IPS DF 6.9 (cell line): Measurements from ENCODE around the gene SLC26A1.
A peak's percentile ranks its signal among the peaks of the same experiment; 100 is the strongest.
"Not testable (repeated sequence)": the region's sequence is repeated elsewhere in the genome, so short reads cannot be mapped to it uniquely, and the experiment has no call there.

Source experiments
- DNase-seq: peaks from one replicate; pipeline ENCODE4 v3.0.0-alpha.2; 2013; ENCODE audit warnings: low read depth, low spot score
- H3K27ac ChIP-seq: one replicate; pipeline ENCODE4 v1.5.1; 2013; ENCODE audit warnings: low read length, control low read depth
- H3K27me3 ChIP-seq: 2 replicates; pipeline ENCODE4 v1.6.1; 2013; ENCODE audit warnings: mild to moderate bottlenecking, low read length; ENCODE audit not compliant: control insufficient read depth, insufficient read depth
- H3K36me3 ChIP-seq: 2 replicates; pipeline ENCODE4 v1.6.1; 2013; ENCODE audit warnings: low read length; ENCODE audit not compliant: control insufficient read depth, insufficient read depth
- H3K4me1 ChIP-seq: 2 replicates; pipeline ENCODE4 v1.6.1; 2013; ENCODE audit warnings: low read length; ENCODE audit not compliant: control insufficient read depth, insufficient read depth
- H3K4me3 ChIP-seq: 2 replicates; pipeline ENCODE4 v1.5.1; 2013; ENCODE audit warnings: mild to moderate bottlenecking, low read length
- H3K9me3 ChIP-seq: 2 replicates; pipeline ENCODE4 v1.6.1; 2013; ENCODE audit warnings: low read length, inconsistent platforms; ENCODE audit not compliant: control insufficient read depth, insufficient read depth
- WGBS: extraction: QIAGEN DNeasy Blood & Tissue Kit; methylation state at CpG from one replicate; pipeline ENCODE4 v1.1.7; 2013; ENCODE audit warnings: mixed read lengths, missing lambda C conversion rate; ENCODE audit not compliant: insufficient read length, insufficient coverage; 5-methylcytosine and 5-hydroxymethylcytosine counted together

The SLC26A1 gene

GRCh38 chr4:948101-948935 lies 44.9 kb downstream of the SLC26A1 start:
- no peak for DNase-seq
- Histone ChIP-seq H3K9me3 (no peaks in the 10 kb centered on the region), H3K27ac (no peak overlapping the region), H3K4me3 (no peak overlapping the region), H3K27me3 (no peaks in the 10 kb centered on the region), H3K4me1 (peaks cover 2% of the 10 kb centered on the region), H3K36me3 (no peaks in the 10 kb centered on the region; the same call in 1 of the 2 replicates)
- WGBS = no CpG with 5 or more reads among the region's 33 CpGs

- Histone ChIP-seq H3K4me3 (no peak overlapping the region), H3K36me3 (no peaks in the 10 kb centered on the region; the same call in 1 of the 2 replicates), H3K9me3 (no peaks in the 10 kb centered on the region), H3K4me1 (peaks cover 2% of the 10 kb centered on the region), H3K27me3 (no peaks in the 10 kb centered on the region), H3K27ac (no peak overlapping the region)
- WGBS = no CpG with 5 or more reads among the region's 19 CpGs
- no peak for DNase-seq
Observed at GRCh38 chr4:947491-947971, 45.7 kb downstream of the SLC26A1 start.

- H3K4me1 ChIP-seq = peaks cover 2% of the 10 kb centered on the region
- no CpG with 5 or more reads among the region's 62 CpGs for WGBS
Observed at GRCh38 chr4:946517-947471, 46.4 kb downstream of the SLC26A1 start.

GRCh38 chr4:946103-946450 lies 47.1 kb downstream of the SLC26A1 start:
- Histone ChIP-seq H3K27ac (no peak overlapping the region), H3K4me1 (peaks cover 2% of the 10 kb centered on the region), H3K36me3 (no peaks in the 10 kb centered on the region; the same call in 1 of the 2 replicates), H3K27me3 (no peaks in the 10 kb centered on the region), H3K9me3 (no peaks in the 10 kb centered on the region), H3K4me3 (no peak overlapping the region)
- no CpG with 5 or more reads among the region's 9 CpGs for WGBS
- DNase-seq = no peak

More at GRCh38 chr4:946517-947471, 46.4 kb downstream of the SLC26A1 start:
- Histone ChIP-seq H3K4me3 (no peak overlapping the region), H3K9me3 (no peaks in the 10 kb centered on the region), H3K27ac (no peak overlapping the region), H3K36me3 (no peaks in the 10 kb centered on the region; the same call in 1 of the 2 replicates), H3K27me3 (no peaks in the 10 kb centered on the region)
- no peak for DNase-seq

GRCh38 chr4:945274-946102 lies 47.7 kb downstream of the SLC26A1 start:
- no peak for DNase-seq
- H3K27ac ChIP-seq = no peak overlapping the region
- 0 out of 2 replicates have a peak overlapping the region, but pooled peaks have one; percentile 3 for H3K4me3 ChIP-seq
- H3K36me3 ChIP-seq = no peaks in the 10 kb centered on the region; the same call in 1 of the 2 replicates
- H3K9me3 ChIP-seq = no peaks in the 10 kb centered on the region
- no CpG with 5 or more reads among the region's 28 CpGs for WGBS
- H3K4me1 ChIP-seq = peaks cover 2% of the 10 kb centered on the region
- H3K27me3 ChIP-seq = no peaks in the 10 kb centered on the region

- not testable (repeated sequence) for H3K27me3 ChIP-seq, H3K27ac ChIP-seq, H3K4me1 ChIP-seq, H3K9me3 ChIP-seq, H3K4me3 ChIP-seq, H3K36me3 ChIP-seq, DNase-seq
- WGBS = no CpG with 5 or more reads among the region's 4 CpGs
Observed at GRCh38 chr4:939508-939907, 53.7 kb downstream of the SLC26A1 start.
